Astrocyte (in vitro differentiated cells and primary cell): Measurements from ENCODE around the gene CARS2. TPM values are rescaled to one million over a fixed set of nuclear protein-coding genes. Genes with fewer than 3 reads are reported as not detected.
A peak's percentile ranks its signal among the peaks of the same experiment; 100 is the strongest.

Experiments
- DNase-seq: peaks from one replicate; pipeline ENCODE4 v3.0.0-alpha.2; 2010; ENCODE audit warnings: low read depth
- FAIRE-seq: peaks from 2 replicates; lab custom pipeline; 2011; peaks lifted over from hg19 to GRCh38; lab: Jason Lieb, UNC
- H2AFZ ChIP-seq: 2 replicates; pipeline ENCODE4 v1.6.0; 2012; ENCODE audit warnings: low read depth, low read length, inconsistent platforms
- H3K27ac ChIP-seq: 2 replicates; pipeline ENCODE4 v1.5.1; 2011; ENCODE audit warnings: low read depth, low read length, inconsistent platforms
- H3K27me3 ChIP-seq: 2 replicates; pipeline ENCODE4 v1.6.0; 2011; ENCODE audit warnings: low read length, inconsistent platforms; ENCODE audit not compliant: insufficient read depth
- H3K36me3 ChIP-seq: 2 replicates; pipeline ENCODE4 v1.5.1; 2011; ENCODE audit warnings: low read length, inconsistent platforms; ENCODE audit not compliant: insufficient read depth
- H3K4me1 ChIP-seq: 2 replicates; pipeline ENCODE4 v1.5.1; 2011; ENCODE audit warnings: low read length, inconsistent platforms; ENCODE audit not compliant: insufficient read depth
- H3K4me2 ChIP-seq: 2 replicates; pipeline ENCODE4 v1.6.0; 2012; ENCODE audit warnings: low read length, inconsistent platforms
- H3K4me3 ChIP-seq: 2 replicates; pipeline ENCODE4 v1.5.1; 2011; ENCODE audit warnings: low read depth, mild to moderate bottlenecking, low read length, inconsistent platforms; ENCODE audit not compliant: insufficient read depth
- H3K79me2 ChIP-seq: 2 replicates; pipeline ENCODE4 v1.6.0; 2012; ENCODE audit warnings: mild to moderate bottlenecking, low read length, inconsistent platforms; ENCODE audit not compliant: insufficient read depth
- H3K9ac ChIP-seq: 2 replicates; pipeline ENCODE4 v1.6.0; 2012; ENCODE audit warnings: mild to moderate bottlenecking, low read length, inconsistent platforms
- H3K9me3 ChIP-seq: 2 replicates; pipeline ENCODE4 v1.5.1; 2012; ENCODE audit warnings: low read depth, mild to moderate bottlenecking, low read length, inconsistent platforms; ENCODE audit not compliant: insufficient read depth
- H4K20me1 ChIP-seq: 2 replicates; pipeline ENCODE4 v1.6.0; 2012; ENCODE audit warnings: low read length, inconsistent platforms; ENCODE audit not compliant: insufficient read depth
- H3K27ac Mint-ChIP-seq: one replicate; pipeline ENCODE4 v1.8.0; 2021; ENCODE audit warnings: mild to moderate bottlenecking, mixed read lengths; ENCODE audit not compliant: unreplicated experiment
- H3K27me3 Mint-ChIP-seq: one replicate; pipeline ENCODE4 v1.8.0; 2021; ENCODE audit warnings: low read depth, mixed read lengths; ENCODE audit not compliant: unreplicated experiment
- H3K36me3 Mint-ChIP-seq: one replicate; pipeline ENCODE4 v1.8.0; 2021; ENCODE audit warnings: low read depth, mixed read lengths; ENCODE audit not compliant: unreplicated experiment
- H3K4me1 Mint-ChIP-seq: one replicate; pipeline ENCODE4 v1.8.0; 2021; ENCODE audit warnings: low read depth, mixed read lengths; ENCODE audit not compliant: unreplicated experiment
- H3K4me3 Mint-ChIP-seq: one replicate; pipeline ENCODE4 v1.8.0; 2021; ENCODE audit warnings: mild to moderate bottlenecking, moderate library complexity, mixed read lengths; ENCODE audit not compliant: unreplicated experiment
- H3K9me3 Mint-ChIP-seq: one replicate; pipeline ENCODE4 v1.8.0; 2021; ENCODE audit warnings: mild to moderate bottlenecking, mixed read lengths; ENCODE audit not compliant: unreplicated experiment
- EZH2 ChIP-seq: IDR thresholded peaks from 2 replicates; pipeline ENCODE4 v1.6.1; 2012; ENCODE audit warnings: mild to moderate bottlenecking, low read length, inconsistent platforms; ENCODE audit not compliant: insufficient read depth
- total RNA-seq: library from RNA; stranded (reverse); gene quantifications from 2 replicates; pipeline ENCODE4 v1.2.1, GENCODE V29; 2021
- TF ChIP-seq, protein P1 (sequence below): IDR thresholded peaks from 2 replicates; pipeline ENCODE4 v1.5.1; 2011; ENCODE audit warnings: low read depth, mild to moderate bottlenecking, inconsistent platforms, low read length, moderate library complexity; ENCODE audit not compliant: insufficient read depth

The CARS2 gene
- total RNA-seq, 1 donor from 2014 or later: 51.4 TPM

DNA sequence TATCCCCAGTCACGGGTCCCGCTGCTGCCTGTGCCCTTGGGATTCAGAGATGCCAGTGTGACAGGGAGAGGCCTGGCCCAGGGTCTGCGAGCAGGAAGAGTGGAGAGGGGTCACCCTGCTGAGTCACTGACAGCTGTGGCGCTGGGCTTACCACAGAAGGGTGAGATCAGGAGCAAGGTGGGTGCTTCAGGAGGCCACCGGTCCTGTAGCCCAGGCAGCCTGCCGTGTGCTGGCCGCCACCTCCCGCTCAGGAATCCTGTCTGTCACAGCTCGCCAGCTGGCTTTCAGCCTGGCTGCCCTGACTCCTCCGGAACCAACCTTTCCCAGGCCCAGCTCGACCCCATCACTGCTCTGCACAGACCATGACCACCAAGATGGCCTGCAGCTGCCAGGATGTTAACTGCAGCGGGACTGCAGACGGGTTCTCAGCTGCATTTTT lies 65.3 kb downstream of the CARS2 start:
- Histone ChIP-seq H3K27me3 (no peaks in the 10 kb centered on the region), H3K9ac (peak overlapping the region; percentile 59), H3K79me2 (peaks cover 13% of the 10 kb centered on the region), H3K4me3 (no peak overlapping the region), H3K4me2 (peak overlapping the region; percentile 23), H3K9me3 (no peaks in the 10 kb centered on the region), H3K4me1 (peaks cover 21% of the 10 kb centered on the region), H2AFZ (no peak overlapping the region), H3K27ac (peak overlapping the region; percentile 47), H3K36me3 (peaks cover 22% of the 10 kb centered on the region), H4K20me1 (peaks cover 66% of the 10 kb centered on the region)
- DNase-seq (peak; percentile 53), FAIRE-seq (no peak)
- Mint-ChIP-seq H3K4me3 (peak overlapping the region; percentile 54), H3K27me3 (no peaks in the 10 kb centered on the region), H3K36me3 (peaks cover 13% of the 10 kb centered on the region), H3K4me1 (peaks cover 21% of the 10 kb centered on the region), H3K27ac (no peak overlapping the region), H3K9me3 (no peaks in the 10 kb centered on the region)
- TF ChIP-seq, protein P1, sequence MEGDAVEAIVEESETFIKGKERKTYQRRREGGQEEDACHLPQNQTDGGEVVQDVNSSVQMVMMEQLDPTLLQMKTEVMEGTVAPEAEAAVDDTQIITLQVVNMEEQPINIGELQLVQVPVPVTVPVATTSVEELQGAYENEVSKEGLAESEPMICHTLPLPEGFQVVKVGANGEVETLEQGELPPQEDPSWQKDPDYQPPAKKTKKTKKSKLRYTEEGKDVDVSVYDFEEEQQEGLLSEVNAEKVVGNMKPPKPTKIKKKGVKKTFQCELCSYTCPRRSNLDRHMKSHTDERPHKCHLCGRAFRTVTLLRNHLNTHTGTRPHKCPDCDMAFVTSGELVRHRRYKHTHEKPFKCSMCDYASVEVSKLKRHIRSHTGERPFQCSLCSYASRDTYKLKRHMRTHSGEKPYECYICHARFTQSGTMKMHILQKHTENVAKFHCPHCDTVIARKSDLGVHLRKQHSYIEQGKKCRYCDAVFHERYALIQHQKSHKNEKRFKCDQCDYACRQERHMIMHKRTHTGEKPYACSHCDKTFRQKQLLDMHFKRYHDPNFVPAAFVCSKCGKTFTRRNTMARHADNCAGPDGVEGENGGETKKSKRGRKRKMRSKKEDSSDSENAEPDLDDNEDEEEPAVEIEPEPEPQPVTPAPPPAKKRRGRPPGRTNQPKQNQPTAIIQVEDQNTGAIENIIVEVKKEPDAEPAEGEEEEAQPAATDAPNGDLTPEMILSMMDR: no peak
- no peak for TF ChIP-seq EZH2

DNA sequence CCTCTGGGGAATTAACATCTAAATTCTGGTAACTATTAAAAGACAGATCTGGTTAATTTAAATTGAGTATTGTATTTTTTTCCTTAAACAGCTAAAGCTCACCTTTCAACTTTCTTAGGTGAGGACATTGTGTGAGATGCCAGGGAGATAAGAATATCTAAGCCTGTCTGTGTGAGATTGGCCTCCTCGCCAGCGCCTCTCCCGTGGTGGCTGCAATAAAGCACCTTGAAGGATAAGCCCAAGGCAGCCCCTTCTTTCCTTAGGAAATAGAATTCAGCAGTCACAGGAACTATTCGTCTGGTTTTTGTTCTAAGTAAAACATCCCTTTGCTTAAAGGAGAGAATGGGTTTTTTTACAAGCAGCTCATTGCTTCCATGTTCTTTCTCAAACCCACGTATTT lies 66.0 kb downstream of the CARS2 start:
- TF ChIP-seq, protein P1: no peak
- TF ChIP-seq EZH2: no peak
- peaks cover 23% of the 10 kb centered on the region for H3K4me1 ChIP-seq
- Mint-ChIP-seq H3K4me1 (peaks cover 22% of the 10 kb centered on the region), H3K9me3 (no peaks in the 10 kb centered on the region), H3K36me3 (peaks cover 19% of the 10 kb centered on the region), H3K27ac (no peak overlapping the region), H3K27me3 (no peaks in the 10 kb centered on the region), H3K4me3 (no peak overlapping the region)
- no peak overlapping the region for H3K4me2 ChIP-seq
- peak overlapping the region; percentile 9 for H3K27ac ChIP-seq
- no peaks in the 10 kb centered on the region for H3K9me3 ChIP-seq
- FAIRE-seq (no peak), DNase-seq (no peak)
- peaks cover 17% of the 10 kb centered on the region for H3K79me2 ChIP-seq
- H2AFZ ChIP-seq: no peak overlapping the region
- peak overlapping the region; percentile 59 for H3K9ac ChIP-seq
- H3K4me3 ChIP-seq: no peak overlapping the region
- H3K36me3 ChIP-seq: peaks cover 22% of the 10 kb centered on the region
- H3K27me3 ChIP-seq: no peaks in the 10 kb centered on the region
- peaks cover 66% of the 10 kb centered on the region for H4K20me1 ChIP-seq
